GM18909 (cell line): ENCODE results near the gene EI24.
A peak's percentile ranks its signal among the peaks of the same experiment; 100 is the strongest.
"Not testable (repeated sequence)": the region's sequence is repeated elsewhere in the genome, so short reads cannot be mapped to it uniquely, and the experiment has no call there.

Experiments used
- ATAC-seq: cut with Tn5 transposase; IDR thresholded peaks from one replicate; pipeline ENCODE4 v1.9.1; 2021; ENCODE audit warnings: mild to moderate bottlenecking; ENCODE audit not compliant: unreplicated experiment, poor library complexity

The EI24 gene

DNA sequence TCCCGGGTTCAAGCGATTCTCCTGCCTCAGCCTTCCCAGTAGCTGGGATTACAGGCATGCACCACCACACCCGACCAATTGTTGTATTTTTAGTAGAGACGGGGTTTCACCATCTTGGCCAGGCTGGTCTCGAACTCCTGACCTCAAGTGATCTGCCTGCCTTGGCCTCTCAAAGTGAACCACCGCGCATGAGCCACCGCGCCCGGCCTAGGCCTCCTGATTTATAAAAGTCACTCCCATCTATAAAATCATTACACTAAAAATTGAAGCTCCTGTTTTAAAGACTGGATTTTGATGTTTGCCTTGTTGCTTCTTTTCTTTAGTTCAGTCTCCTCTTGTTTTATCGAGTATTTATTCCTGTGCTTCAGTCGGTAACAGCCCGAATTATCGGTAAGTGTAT, 7.9 kb downstream of the EI24 start:
- ATAC-seq, result not testable (repeated sequence)

GRCh38 chr11:125578783-125579182, 9.5 kb downstream of the EI24 start:
- ATAC-seq, result no peak

- no peak for ATAC-seq
Measured at GRCh38 chr11:125579811-125580210, 10.5 kb downstream of the EI24 start.

DNA sequence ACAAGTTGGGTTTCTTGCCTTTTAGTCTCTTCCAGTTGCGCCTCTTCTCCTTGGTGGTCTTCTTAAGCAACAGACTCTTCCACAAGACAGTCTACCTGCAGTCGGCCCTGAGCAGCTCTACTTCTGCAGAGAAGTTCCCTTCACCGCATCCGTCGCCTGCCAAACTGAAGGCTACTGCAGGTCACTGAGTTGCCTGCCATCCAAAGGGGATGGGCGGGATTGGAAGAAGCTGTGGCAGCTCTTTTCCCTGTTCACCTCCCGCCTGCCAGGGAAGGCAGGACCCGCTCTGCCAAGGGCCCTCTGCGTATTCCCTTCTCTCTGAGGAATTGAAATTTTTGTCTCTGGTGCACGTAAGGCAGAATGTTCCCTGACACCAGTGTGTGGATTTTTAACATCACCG, 14.2 kb downstream of the EI24 start:
- ATAC-seq, result no peak

GRCh38 chr11:125585487-125585886, 16.2 kb downstream of the EI24 start:
- no peak for ATAC-seq

DNA sequence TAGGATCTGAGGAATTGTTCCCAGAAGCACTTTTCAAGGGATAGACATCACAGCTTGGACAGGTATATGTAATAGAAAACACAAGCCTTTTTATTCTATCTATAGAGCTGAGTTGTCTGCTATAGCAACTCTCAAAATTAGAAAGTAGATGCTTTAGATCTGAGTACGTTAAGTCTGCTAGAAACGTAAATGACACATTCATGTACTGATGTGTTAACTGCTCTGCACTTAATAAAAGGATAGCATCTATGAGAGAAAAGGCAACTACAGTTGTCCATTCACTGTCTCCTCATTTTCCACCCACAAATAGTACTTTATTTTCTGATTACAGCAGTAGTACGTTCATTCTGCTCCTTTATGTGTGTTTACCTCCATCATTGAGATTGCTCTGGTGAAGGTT, 17.3 kb downstream of the EI24 start:
- no peak for ATAC-seq

DNA sequence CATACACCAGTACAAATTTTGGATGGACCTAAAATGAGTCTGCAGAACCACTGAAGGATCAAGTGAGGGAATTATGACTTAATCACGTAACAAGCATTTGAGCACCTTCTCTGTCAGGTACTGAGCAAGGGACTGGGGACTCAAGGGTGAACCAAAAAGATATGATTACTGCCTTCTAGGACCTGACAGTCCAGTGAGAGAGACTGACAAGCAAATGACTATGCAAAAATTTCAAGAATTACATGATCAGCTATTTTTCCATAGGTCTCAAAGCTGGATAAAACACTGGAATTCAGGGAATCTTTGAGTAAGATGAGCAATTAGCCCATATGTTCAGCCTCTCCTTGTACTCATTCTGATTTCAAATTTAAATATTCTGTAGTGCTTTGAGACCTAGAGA, 18.2 kb downstream of the EI24 start:
- ATAC-seq, result no peak

- ATAC-seq, result no peak
Measured at GRCh38 chr11:125588505-125588904, 19.2 kb downstream of the EI24 start.

- peak; percentile 20 for ATAC-seq
Measured at GRCh38 chr11:125591649-125592304, 22.5 kb downstream of the EI24 start.

- ATAC-seq, result peak; percentile 98
Measured at GRCh38 chr11:125592305-125593113, 23.2 kb downstream of the EI24 start, which contains the start of gene STT3A. Gene STT3A, plus strand, starts transcription at chr11:125592852. Its CDS starts 3,064 bp downstream, at chr11:125595916.

DNA sequence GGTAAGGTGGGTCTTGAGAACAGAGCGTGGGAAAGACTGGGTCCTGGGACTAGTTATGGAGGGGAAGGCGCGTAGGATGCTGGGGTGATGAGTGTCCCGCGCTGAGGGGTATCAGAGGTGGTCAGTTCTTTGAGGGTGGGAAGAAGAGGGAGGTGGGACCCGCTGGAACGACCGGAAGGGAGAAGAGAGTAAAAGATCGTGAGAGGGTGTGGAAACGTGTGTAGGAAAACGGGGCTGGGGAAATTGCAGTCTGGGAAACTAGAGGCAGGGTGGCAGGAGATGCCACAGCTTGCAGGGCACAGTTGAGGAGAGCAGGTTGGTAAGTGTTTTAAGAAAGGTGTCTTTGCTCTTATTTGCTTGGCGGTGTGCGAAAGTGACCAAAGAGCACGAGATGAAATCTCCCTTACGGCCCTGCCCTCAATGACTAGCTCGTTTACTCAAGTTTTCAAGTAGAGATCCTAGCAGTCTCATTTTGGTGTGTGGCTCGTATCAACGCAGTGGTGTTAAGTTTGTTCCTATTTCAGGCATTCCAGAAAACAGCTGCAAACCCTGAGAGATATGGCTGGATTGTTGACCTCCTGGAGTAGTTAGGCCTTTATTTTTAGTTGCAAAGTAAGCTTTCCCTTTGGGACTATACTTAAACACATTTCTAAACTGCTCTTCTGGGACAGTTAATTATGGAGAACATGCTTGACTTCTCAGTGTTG, 24.0 kb downstream of the EI24 start:
- peak; percentile 1 for ATAC-seq

DNA sequence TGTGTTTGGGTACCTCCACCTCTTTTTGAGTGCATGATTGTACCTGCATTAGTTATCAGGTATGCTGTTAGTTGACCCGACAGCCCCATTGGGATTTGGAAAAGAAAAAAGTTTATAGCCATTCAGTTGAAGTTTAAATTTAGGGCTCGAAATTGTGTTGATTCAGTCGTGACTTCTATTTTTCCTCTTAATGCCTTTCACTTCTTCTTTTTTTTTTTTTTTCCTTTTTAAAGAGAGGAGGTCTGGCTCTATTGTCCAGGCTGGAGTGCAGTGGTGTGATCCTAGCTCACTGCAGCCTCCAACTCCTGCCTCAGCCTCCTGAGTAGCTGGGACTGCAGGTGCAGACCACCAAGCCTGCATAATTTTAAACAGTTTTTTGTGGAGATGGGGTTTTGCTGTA, 25.7 kb downstream of the EI24 start:
- ATAC-seq, result no peak

DNA sequence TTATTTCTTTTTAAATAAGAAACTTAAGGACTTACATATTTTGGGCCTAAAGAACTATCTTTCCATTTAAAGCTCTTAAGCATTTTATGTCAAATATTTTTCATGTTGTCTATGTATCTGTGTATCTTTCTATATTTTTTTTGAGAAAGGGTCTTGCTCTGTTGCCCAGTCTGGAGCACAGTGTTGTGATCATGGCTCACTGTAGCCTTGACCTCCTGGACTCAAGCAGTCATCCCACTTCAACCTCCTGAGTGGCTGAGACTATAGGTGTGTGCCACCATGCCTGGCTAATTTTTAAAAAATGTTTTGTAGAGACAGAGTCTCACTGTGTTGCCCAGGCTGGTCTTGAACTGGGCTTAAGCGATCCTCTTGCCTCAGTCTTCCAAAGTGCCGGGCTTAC, 31.4 kb downstream of the EI24 start:
- ATAC-seq, result no peak

DNA sequence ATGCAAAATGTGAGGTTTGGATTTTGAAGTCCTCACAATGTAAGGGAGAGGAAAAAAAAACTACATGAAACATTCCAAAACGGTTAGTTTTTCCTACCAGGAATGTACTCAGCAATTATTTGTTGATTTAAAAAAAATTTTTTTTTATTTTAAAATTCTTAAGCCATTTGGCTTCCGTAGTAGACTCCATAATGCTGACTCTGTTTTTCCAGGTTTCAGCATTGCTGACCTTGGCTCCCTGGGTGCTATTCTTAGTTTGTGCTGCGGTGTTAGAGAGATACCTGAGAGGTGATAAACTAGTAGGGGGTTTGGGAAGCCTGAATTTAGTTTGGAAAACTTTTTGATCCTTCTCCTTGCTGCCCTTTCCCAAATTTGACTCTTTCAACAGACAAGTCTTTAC, 33.9 kb downstream of the EI24 start:
- ATAC-seq, result no peak

DNA sequence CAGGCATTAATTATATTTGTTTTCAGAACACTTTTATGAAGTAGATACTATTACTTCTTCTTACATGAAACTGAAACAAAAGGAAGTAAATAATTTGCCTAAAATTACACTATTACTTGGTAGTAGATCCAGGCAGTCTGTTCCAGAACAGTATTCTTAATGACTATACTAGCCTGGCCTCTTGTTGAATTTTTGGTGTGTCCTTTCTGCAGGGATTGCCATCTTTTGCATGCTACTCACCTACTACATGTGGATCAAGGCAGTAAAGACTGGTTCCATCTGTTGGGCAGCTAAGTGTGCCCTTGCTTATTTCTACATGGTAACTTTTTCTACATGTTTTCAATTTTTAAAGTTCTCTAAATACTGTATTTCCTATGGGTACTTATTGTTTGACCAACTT, 36.1 kb downstream of the EI24 start:
- no peak for ATAC-seq

DNA sequence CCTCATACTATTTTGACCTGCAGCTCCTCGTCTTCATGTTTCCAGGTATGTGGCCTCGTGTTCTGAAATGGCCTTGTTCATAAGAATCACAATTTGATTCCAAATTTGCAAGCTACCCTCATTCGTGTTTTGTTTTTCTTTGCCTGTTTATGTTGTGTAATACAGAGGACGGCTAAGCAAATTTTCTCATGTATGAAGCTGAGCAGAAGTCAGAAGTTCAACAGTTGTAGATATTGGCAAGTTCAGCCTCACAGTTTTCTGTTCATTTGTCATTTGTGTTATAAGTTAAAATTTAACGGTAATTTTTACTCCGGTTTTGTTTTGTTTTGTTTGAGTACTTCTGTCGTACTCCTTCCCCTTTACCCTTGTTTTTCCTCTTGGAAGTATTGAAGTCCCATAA, 40.3 kb downstream of the EI24 start:
- no peak for ATAC-seq

DNA sequence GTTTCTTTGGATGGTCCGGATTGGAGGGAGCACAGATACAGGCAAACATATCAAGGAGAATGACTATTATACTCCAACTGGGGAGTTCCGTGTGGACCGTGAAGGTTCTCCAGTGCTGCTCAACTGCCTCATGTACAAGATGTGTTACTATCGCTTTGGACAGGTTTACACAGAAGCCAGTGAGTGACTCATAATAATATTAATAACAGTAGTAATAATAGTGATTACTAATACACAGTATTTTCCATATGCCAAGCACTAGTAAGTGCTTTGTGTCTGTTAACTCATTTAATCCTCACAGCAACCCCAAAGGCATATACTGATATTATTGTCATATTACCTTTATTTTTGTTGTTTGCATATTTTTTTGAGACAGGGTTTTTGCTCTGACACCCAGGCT, 49.1 kb downstream of the EI24 start:
- ATAC-seq, result no peak

DNA sequence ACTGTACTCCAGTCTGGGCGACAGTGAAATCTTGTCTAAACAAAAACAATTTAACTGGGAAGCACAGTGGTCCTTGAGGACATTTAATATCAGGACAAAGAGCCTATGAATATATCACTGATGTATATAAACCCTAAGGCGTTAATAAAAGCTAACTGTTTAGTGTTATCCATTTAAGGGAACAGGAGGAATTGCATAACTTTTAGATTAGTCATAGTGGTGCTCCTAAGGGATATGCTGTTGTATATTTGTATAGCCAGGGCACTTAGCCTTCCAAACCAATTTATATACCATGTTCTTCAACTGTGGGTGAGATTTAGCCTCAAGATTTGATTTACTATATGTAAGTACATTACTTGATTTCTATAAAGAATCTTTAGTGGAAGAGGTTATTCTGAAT, 52.7 kb downstream of the EI24 start:
- ATAC-seq, result no peak

- no peak for ATAC-seq
Measured at GRCh38 chr11:125623064-125623463, 53.8 kb downstream of the EI24 start.

DNA sequence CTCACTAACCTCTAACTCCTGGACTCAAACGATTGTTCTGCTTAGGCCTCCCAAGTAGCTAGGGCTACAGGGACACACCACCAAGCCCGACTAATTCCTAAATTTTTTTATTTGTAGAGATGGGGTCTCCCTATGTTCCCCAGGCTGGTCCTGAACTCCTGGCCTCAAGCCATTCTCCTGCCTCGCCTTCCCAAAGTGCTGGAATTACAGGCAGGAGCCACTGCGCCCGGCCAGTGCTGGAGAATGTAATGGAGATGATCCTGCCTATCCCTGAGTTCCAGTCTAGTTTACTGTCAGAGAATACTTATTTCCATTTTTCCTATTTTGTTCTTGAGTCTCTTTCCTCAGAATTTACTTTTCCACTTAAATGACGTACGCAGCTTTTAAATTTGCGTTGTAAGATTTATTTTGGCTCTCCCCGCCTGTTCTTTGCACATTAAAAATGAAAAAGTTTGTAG, 55.5 kb downstream of the EI24 start, which contains the start of gene CHEK1:
TSS of gene CHEK1 (plus strand) at position 408 of the 458 bp plus-strand sequence. CDS start 1,606 bp downstream, outside the sequence.
- ATAC-seq, result no peak

GRCh38 chr11:125625225-125625629, 56.0 kb downstream of the EI24 start:
- no peak for ATAC-seq
